HG03521 (cell line): ENCODE data around the gene VRK2.
A peak's percentile ranks its signal among the peaks of the same experiment; 100 is the strongest.
"Not testable (repeated sequence)": the region's sequence is repeated elsewhere in the genome, so short reads cannot be mapped to it uniquely, and the experiment has no call there.

Source experiments
- ATAC-seq: cut with Tn5 transposase; IDR thresholded peaks from one replicate; pipeline ENCODE4 v1.9.1; 2021; ENCODE audit warnings: mild to moderate bottlenecking, moderate library complexity; ENCODE audit not compliant: unreplicated experiment

VRK2 gene

GRCh38 chr2:58052978-58053377 is 6.4 kb downstream of the VRK2 start:
- ATAC-seq, result no peak

DNA sequence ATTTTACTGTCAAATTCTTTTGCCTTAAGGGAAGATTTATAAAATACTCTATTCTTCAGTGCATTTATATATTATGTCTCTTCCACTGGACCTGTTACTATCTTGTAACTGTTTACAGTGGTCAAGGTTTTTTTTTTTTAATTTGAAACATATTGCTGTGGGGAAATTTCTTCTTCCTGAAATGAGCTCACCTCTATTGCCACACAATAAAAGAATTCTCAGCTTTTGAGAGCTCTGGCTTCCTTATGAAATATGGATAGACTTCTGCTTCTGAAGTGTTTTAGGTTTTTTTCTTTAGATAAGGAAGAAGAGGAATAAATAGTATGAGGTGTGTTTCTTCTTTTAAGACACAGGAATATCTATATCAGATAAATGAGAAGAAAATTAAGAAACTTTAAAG is 7.7 kb downstream of the VRK2 start:
- ATAC-seq, result no peak

DNA sequence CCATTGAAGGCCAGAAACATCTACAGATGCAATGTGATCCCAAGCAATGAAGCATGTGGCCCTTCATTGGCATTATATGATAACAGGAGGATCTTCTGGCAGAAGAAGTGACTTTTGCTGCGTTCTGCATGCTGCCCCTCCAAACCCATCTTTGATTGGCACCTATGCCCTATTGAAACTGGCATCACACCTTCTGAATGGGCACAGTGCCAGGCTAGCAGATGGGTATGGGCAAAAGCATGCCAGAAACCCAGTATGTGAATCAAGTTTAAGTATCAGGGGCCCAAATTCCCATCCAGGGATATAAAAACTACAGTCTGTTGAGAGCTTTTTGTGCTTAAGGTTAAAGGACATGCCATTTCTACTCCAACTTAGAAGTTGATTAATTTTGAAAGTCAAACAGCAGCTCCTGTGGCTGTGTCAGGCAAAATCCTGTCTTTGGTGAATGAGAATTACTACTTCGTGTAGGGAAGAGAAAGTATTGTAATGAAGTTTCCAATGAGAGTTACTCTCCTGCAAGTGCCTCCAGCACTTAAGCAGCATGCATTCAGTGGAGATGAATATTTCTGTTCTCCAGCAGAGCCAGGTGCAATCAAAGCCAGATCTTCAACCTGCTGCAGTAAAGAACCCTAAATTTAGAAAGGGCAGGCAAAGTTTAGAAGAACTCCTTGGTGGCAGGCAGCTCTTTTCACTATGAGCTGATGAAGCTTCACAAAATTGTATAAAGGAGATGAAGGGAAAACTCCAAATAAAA is 8.6 kb downstream of the VRK2 start:
- ATAC-seq, result no peak

DNA sequence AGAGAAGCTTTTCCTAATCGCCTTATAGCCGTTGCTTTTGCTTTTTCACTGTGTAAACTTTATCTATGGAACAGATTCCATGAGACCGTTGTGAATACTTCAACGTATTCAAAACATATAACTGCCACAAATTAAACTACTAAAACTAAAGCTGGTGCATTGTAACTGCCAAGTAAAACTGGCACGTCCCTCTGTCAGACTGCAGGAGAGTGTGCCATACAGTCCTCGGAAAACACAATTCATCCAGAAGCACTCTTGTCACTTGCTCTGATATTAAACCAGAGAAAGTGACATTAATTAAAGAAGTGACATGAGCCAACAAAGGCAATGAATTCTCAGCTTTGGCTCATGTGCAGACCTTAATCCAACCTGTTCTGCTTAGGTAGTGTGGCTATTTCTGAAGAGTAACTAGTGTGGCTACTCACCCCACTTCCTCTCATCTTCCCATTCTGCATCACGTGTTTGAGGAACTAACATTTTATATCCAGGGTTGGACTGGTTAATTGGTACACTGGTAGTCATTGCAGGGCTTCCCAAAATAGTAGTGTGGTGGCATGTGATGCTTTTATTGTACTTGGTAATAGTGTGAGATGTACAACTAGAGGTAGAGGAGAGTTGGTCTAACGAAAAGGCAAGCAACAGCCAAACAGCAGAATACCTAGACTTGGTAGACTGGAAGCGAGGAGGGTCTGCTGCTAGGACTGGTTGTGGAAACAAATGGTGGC is 9.7 kb downstream of the VRK2 start:
- ATAC-seq, result no peak

- ATAC-seq, result no peak
Observed at GRCh38 chr2:58057707-58058530, 11.3 kb downstream of the VRK2 start.

DNA sequence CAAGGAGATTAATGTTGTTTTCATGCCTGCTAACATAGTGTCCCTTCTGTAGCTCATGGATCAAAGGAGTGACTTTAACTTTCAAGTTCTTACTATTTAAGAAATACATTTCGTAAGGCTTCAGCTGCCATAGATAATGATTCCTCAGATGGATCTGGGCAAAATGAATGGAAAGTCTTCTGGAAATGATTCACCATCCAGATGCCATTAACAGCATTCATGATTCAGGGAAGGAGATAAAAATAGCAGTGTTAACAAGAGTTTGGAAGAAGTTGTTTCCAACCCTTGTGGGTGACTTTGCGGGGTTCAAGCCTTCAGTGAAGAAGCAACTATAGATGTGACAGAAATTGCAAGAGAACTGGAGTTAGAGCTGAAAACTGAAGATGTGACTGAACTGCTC is 17.0 kb downstream of the VRK2 start:
- no peak for ATAC-seq

- peak; percentile 59 for ATAC-seq
Observed at GRCh38 chr2:58064086-58064485, 17.5 kb downstream of the VRK2 start.

DNA sequence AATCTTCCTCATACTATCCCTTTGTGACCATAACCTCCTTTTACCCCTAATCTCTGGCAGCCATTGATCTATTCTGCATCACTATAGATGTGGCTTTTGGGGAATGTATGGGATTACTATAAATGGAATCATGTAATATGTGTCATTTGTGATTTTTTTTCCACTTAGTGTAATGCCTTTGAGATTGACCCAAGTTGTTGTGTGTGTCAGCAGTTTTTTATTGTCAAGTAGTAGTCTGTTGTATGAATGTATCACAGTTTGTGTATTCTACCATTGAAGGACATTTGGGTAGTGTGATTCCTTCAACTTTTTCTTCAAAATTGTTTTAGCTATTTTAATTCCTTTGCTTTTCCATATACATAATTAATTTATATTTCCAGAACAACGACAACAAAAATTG is 18.6 kb downstream of the VRK2 start:
- ATAC-seq, result no peak

- ATAC-seq, result no peak
Observed at GRCh38 chr2:58067001-58067400, 20.4 kb downstream of the VRK2 start.

- no peak for ATAC-seq
Observed at GRCh38 chr2:58070765-58071164, 24.2 kb downstream of the VRK2 start.

GRCh38 chr2:58072102-58072501 is 25.5 kb downstream of the VRK2 start:
- no peak for ATAC-seq

GRCh38 chr2:58073008-58073407 is 26.4 kb downstream of the VRK2 start:
- ATAC-seq, result no peak

GRCh38 chr2:58073751-58074150 is 27.1 kb downstream of the VRK2 start:
- no peak for ATAC-seq

DNA sequence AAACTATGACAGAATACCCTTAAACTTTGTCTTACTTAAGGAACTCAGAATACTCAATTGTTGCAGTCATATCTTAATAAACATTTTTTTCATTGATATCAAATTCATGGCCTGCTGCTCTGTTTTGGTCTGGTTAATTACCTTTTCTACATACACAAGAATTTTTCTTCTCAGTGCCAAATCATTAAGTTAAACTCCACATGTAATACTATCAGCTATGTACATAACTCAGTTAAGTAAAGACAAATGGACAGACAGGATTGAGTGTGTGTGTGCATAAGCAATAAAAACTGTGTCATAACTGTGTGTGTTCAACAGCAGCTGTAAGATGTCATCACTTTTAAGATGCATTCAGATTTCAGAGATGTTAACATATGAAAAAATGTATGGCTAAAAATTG is 34.4 kb downstream of the VRK2 start:
- no peak for ATAC-seq

DNA sequence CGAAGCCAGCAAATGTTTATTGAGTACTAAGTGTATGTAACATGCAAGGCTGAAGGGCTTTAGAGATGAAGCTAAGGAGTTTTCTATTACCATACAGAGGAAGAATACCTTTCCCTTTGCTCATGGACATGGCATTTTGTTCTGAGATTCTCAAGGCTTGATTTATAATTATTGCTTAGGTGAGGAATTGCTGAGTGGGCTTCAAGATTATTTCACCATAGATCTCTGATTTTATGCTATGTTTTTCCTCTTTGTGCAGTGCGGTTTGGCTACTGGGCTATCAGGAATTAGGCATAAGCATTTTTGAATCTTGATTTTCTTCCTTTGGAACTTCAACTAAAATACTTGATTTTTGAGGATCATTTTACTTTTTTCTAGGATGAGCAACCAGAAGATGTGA is 42.5 kb downstream of the VRK2 start:
- no peak for ATAC-seq

DNA sequence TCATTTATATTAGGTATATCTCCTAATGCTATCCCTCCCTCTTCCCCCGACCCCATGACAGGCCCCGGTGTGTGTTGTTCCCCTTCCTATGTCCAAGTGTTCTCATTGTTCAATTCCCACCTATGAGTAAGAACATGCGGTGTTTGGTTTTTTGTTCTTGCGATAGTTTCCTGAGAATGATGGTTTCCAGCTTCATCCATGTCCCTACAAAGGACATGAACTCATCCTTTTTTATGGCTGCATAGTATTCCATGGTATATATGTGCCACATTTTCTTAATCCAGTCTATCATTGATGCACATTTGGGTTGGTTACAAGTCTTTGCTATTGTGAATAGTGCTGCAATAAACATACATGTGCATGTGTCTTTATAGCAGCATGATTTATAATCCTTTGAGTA is 46.2 kb downstream of the VRK2 start:
- ATAC-seq, result not testable (repeated sequence)

DNA sequence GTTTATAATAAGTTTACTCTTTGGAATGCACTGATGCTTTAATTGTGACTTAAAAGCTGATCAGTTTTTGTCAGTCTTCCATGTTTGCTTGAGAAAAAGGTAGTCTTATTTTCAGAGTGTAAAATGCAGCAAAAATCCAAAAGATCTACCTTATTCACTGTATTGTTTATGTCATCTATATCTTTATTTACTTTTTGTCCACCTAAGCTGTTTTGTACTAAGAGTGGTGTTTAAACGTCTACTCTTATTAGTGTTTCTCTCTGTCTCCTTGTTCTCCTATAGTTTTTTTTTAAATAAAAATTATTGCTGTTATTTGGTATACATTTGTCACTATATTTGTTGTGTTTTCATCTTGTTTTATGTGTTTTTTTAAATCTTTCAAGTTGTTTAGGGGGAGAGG is 50.4 kb downstream of the VRK2 start:
- ATAC-seq, result no peak

DNA sequence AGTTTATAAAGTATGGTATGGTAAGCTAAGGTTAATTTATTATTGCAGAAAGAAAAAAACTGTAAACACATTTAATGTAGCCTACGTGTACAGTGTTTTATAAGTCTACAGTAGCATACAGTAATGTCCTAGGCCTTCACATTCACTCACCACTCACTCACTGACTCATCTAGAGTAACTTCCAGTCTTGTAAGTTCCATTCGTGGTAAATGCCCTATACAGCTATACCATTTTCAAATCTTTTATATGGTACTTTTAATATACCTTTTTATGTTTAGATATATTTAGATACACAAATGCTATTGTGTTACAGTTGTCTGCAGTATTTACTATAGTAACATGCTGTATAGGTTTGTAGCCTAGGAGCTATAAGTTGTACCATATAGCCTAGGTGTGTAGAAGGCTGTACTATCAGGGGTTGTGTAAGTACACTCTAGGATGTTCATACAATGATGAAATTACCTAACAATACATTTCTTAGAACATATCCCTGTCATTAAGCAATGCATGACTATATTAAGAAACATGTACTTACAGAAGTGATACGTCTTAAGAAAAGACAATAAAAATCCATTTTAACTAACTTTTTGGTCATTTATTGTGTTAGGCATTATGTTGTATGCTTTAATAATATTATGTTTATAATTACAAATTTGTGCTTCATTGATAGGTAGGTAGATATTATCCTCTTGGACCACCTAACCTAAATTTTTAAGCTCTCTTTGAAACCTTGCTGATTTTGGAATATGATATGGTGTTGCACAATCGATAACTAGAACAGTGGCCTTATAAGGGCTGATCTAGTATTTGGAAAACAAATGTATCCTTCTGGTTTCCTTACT is 51.9 kb downstream of the VRK2 start:
- ATAC-seq, result no peak

DNA sequence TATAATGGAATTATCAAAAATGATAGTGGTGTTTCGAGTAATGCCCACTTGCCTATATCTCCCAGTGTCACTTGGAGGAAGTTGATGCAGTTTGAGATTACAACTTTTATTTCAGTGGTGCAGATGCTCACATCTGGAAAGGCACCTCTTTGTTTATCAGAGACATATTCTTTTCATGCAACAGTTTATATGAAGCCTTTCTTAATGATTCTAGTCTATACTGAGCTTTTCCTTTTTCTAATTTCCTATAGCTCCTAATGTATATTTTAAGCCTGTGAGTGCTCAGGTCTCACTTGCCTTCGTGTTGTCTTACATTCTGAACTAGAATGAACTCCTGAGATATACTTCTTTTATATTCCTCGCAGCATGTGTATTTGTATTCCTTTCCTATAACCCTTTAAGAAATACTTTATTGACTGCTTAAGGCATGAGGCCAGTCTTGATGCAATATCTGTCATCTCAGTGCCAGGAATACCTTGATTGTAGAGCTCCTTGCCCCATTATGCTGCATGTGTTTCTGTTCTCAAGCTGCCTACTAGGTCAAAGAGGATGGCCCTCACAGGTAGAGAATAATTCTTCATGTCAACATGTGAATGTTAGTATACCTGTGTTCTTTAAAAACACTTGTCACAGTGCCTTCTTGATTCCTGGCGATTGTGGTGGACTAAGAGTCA is 52.6 kb downstream of the VRK2 start:
- no peak for ATAC-seq

DNA sequence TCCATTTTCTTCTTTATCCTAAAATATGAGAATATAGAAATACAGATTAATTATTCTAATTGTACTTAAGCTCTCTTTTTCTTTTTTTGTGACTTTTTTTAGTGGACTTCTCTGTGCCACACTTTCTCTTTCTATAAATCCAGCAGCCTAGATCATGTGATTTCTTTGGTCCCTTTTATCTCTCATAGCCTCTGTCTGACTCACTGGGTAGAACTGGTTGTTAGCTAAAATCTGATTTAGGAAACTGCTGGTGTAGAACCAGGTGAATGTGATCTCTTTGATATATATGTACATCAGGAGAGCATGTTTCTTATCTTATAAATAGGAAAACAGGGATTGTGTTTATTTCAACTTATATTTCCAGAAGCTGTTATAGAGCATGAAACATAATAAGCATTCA is 54.9 kb downstream of the VRK2 start:
- no peak for ATAC-seq
